Panc1 (cell line): ENCODE results near the gene FRK.

Experiments
- CTCF ChIP-seq: fragments of 450-650 bp; IDR thresholded peaks from 2 replicates; pipeline ENCODE4 v1.5.1; 2017; ENCODE audit warnings: mild to moderate bottlenecking
- POLR2AphosphoS5 ChIP-seq: IDR thresholded peaks from 2 replicates; pipeline ENCODE4 v1.6.1; 2012; ENCODE audit warnings: mild to moderate bottlenecking, low read depth, low read length, moderate library complexity
- SIN3A ChIP-seq: IDR thresholded peaks from 2 replicates; pipeline ENCODE4 v1.6.1; 2012; ENCODE audit warnings: low read depth, mild to moderate bottlenecking, low read length, moderate library complexity, borderline replicate concordance; ENCODE audit not compliant: insufficient read depth
- TCF7L2 ChIP-seq: IDR thresholded peaks from 2 replicates; pipeline ENCODE4 v1.6.1; 2011; ENCODE audit warnings: mild to moderate bottlenecking, low read depth, low read length, inconsistent platforms
- TF ChIP-seq, protein P1 (sequence below), 2 experiments: IDR thresholded peaks; 2 replicates each; pipeline ENCODE4 v1.6.1; 2011 to 2012; ENCODE audit warnings: low read depth in 2 of 2, control low read depth in 1 of 2, low read length in 1 of 2, mild to moderate bottlenecking in 1 of 2, moderate library complexity in 1 of 2; ENCODE audit not compliant: insufficient read depth in 1 of 2

DNA sequence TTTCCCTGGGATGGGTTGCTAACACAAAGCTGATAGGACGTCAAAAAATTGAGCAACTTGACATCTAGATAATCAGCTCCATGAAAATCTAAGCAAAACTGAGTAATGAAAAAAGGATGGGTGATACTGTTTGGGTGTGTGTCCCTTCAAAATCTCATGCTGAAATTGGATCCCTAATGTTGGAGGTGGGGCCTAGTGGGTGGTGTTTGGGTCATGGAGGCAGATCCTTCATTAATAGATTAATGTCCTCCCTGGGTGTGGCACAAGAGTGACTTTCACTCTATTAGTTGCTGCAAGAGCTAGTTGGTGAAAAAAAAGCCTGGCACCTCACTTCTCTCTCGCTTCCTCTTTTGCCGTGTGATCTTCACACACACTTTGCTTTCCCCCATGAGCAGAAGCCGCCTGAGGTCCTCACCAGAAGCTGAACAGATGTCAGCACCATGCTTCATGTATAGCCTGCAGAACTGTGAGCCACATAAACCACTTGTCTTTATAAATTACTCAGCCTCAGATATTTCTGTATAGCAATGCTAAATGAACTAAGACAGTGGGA, 160.9 kb downstream of the FRK start:
- no peak for TF ChIP-seq CTCF
- TF ChIP-seq, protein P1, sequence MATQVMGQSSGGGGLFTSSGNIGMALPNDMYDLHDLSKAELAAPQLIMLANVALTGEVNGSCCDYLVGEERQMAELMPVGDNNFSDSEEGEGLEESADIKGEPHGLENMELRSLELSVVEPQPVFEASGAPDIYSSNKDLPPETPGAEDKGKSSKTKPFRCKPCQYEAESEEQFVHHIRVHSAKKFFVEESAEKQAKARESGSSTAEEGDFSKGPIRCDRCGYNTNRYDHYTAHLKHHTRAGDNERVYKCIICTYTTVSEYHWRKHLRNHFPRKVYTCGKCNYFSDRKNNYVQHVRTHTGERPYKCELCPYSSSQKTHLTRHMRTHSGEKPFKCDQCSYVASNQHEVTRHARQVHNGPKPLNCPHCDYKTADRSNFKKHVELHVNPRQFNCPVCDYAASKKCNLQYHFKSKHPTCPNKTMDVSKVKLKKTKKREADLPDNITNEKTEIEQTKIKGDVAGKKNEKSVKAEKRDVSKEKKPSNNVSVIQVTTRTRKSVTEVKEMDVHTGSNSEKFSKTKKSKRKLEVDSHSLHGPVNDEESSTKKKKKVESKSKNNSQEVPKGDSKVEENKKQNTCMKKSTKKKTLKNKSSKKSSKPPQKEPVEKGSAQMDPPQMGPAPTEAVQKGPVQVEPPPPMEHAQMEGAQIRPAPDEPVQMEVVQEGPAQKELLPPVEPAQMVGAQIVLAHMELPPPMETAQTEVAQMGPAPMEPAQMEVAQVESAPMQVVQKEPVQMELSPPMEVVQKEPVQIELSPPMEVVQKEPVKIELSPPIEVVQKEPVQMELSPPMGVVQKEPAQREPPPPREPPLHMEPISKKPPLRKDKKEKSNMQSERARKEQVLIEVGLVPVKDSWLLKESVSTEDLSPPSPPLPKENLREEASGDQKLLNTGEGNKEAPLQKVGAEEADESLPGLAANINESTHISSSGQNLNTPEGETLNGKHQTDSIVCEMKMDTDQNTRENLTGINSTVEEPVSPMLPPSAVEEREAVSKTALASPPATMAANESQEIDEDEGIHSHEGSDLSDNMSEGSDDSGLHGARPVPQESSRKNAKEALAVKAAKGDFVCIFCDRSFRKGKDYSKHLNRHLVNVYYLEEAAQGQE (IDR thresholded peaks at IDR 0.05; ENCODE audit: insufficient read depth in 1 of 2, low read depth in 2 of 2, low read length in 1 of 2): no peak
- TF ChIP-seq POLR2AphosphoS5: no peak
- no peak for TF ChIP-seq SIN3A
- TF ChIP-seq TCF7L2: no peak
